GM18505 (cell line): ENCODE results near the gene PRR7.
A peak's percentile ranks its signal among the peaks of the same experiment; 100 is the strongest.

Experiments
- ATAC-seq: cut with Tn5 transposase; IDR thresholded peaks from one replicate; pipeline ENCODE4 v1.9.1; 2021; ENCODE audit not compliant: unreplicated experiment
- POLR2A ChIP-seq: IDR thresholded peaks from 4 replicates; pipeline ENCODE4 v1.6.1; 2011; ENCODE audit warnings: borderline replicate concordance; ENCODE audit not compliant: insufficient read depth, insufficient read length; ENCODE audit errors: extremely low read depth

PRR7 gene

GRCh38 chr5:177434942-177435738 is 11.5 kb upstream of the PRR7 start:
- no peak for TF ChIP-seq POLR2A
- no peak for ATAC-seq

DNA sequence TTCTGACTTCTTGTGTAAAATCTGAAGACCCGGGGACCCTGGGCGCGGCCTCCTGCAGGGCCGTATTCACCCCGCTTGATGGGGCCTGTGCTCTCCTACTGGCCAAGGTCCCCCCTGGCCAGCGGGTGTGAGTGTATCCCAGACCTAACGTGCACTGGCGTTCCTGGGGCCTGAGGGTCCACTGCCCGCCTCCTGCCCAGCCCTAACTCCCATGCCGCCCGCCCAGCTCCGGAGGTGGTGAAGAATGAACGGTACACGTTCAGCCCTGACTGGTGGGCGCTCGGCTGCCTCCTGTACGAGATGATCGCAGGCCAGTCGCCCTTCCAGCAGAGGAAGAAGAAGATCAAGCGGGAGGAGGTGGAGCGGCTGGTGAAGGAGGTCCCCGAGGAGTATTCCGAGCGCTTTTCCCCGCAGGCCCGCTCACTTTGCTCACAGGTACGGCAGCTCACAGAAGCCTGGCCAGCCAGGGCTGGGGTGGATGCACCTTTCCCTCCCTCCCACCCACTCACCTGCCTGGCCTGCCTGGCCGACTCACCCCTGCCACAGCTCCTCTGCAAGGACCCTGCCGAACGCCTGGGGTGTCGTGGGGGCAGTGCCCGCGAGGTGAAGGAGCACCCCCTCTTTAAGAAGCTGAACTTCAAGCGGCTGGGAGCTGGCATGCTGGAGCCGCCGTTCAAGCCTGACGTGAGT is 10.6 kb upstream of the PRR7 start:
- ATAC-seq, result no peak

GRCh38 chr5:177437623-177438022 is 9.0 kb upstream of the PRR7 start:
- TF ChIP-seq POLR2A, result no peak
- no peak for ATAC-seq

More for the DNA sequence above, 10.6 kb upstream of the PRR7 start:
- TF ChIP-seq POLR2A, result no peak

DNA sequence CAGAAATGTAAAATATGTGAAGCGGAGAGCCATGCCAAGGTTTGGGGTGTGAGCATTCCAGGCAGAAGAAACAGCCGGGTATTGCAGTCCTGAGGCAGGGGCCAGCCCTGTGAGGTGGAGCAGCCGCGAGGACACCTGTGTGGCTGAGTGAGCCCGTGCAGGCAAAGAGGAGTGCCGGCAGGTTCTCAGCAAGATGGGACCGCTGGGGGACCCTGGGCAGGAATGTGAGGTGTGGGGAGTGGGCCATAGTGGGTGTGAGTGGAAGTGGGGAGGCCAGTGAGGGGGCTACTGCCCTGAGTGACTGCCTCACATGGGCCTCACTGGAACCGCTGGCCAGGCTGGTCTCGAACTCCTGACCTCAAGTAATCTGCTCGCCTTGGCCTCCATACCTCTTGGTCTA is 8.1 kb upstream of the PRR7 start:
- TF ChIP-seq POLR2A, result peak; percentile 34
- ATAC-seq, result no peak

- TF ChIP-seq POLR2A, result no peak
- no peak for ATAC-seq
These were observed 7.0 kb upstream of the PRR7 start for GRCh38 chr5:177439518-177440053.

GRCh38 chr5:177440211-177440989 is 6.2 kb upstream of the PRR7 start:
- TF ChIP-seq POLR2A, result no peak
- no peak for ATAC-seq

- TF ChIP-seq POLR2A, result no peak
- no peak for ATAC-seq
These were observed 5.4 kb upstream of the PRR7 start for GRCh38 chr5:177440990-177441780.

GRCh38 chr5:177442066-177442826 is 4.4 kb upstream of the PRR7 start:
- ATAC-seq, result no peak
- no peak for TF ChIP-seq POLR2A

GRCh38 chr5:177443144-177443983 is 3.2 kb upstream of the PRR7 start:
- no peak for ATAC-seq
- TF ChIP-seq POLR2A, result no peak

- no peak for ATAC-seq
- TF ChIP-seq POLR2A, result peak; percentile 56
These were observed 2.2 kb upstream of the PRR7 start for GRCh38 chr5:177444106-177445051.
